B cell (primary cell): ENCODE results near the gene ZNF821. TPM values are rescaled to one million over a fixed set of nuclear protein-coding genes. Genes with fewer than 3 reads are reported as not detected.
A peak's percentile ranks its signal among the peaks of the same experiment; 100 is the strongest.
"Not testable (repeated sequence)": the region's sequence is repeated elsewhere in the genome, so short reads cannot be mapped to it uniquely, and the experiment has no call there.

Experiments used
- ATAC-seq: fragments of 200-7000 bp; cut with Tn5 transposase; one replicate; pipeline ENCODE4 v1.10.0; 2021; ENCODE audit warnings: low read depth, mild to moderate bottlenecking, moderate number of reproducible peaks, moderate library complexity
- CTCF ChIA-PET: fragments of 350-600 bp; sonication (Branson Sonifier 250); formaldehyde crosslinking; loops from one replicate; lab custom pipeline; 2021; ENCODE audit warnings: antibody characterized with exemption, inconsistent platforms; lab: Charles Lee
- POLR2A ChIA-PET: fragments of 350-600 bp; sonication (Branson Sonifier 250); formaldehyde crosslinking; loops from one replicate; lab custom pipeline; 2021; ENCODE audit warnings: antibody characterized with exemption; lab: Charles Lee
- DNase-seq: peaks from one replicate; pipeline ENCODE4 v3.0.0; 2013
- H2AFZ ChIP-seq: 2 replicates; pipeline ENCODE4 v1.6.1; 2012; ENCODE audit warnings: mild to moderate bottlenecking, low read depth, low read length; ENCODE audit not compliant: insufficient read depth, poor library complexity, severe bottlenecking
- H3K27ac ChIP-seq, 2 donors: 1 replicate in 1 of 2; 2 replicates in 1 of 2; pipeline ENCODE4 v1.5.1; 2012 to 2013; ENCODE audit warnings: low read length in 2 of 2, mild to moderate bottlenecking in 2 of 2, moderate library complexity in 1 of 2
- H3K27me3 ChIP-seq, 4 experiments: fragments of 200-600 bp in 1 of 4; sonication (generic) in 1 of 4; replicated peaks in 1 of 4; 1 replicate in 2 of 4; 2 replicates in 2 of 4; pipeline versions ENCODE4 v1.6.1 to v1.7.0; 2013 to 2016; ENCODE audit warnings: low read length in 3 of 4, mild to moderate bottlenecking in 2 of 4, mixed read lengths in 1 of 4, moderate library complexity in 1 of 4; ENCODE audit not compliant: insufficient read depth in 4 of 4, control insufficient read depth in 3 of 4; ENCODE audit errors: control extremely low read depth in 1 of 4
- H3K36me3 ChIP-seq, 2 experiments: replicated peaks in 1 of 2; 1 replicate in 1 of 2; 2 replicates in 1 of 2; pipeline versions ENCODE4 v1.6.1 to v1.7.1; 2013; ENCODE audit warnings: low read length in 1 of 2; ENCODE audit not compliant: insufficient read depth in 2 of 2, control insufficient read depth in 1 of 2; ENCODE audit errors: control extremely low read depth in 1 of 2, extremely low read depth in 1 of 2
- H3K4me1 ChIP-seq, 2 donors: fragments of 200-600 bp in 1 of 2; sonication (generic) in 1 of 2; 1 replicate in 1 of 2; 2 replicates in 1 of 2; pipeline versions ENCODE4 v1.5.1 to v1.6.1; 2013 to 2017; ENCODE audit warnings: low read length in 2 of 2; ENCODE audit not compliant: control insufficient read depth in 2 of 2, insufficient read depth in 2 of 2
- H3K4me2 ChIP-seq: replicated peaks from 2 replicates; pipeline ENCODE3; 2012; ENCODE audit warnings: mild to moderate bottlenecking, low read depth, low read length; ENCODE audit not compliant: poor library complexity, severe bottlenecking
- H3K4me3 ChIP-seq, 5 experiments: fragments of 200-600 bp in 1 of 5; sonication (generic) in 1 of 5; 1 replicate in 3 of 5; 2 replicates in 2 of 5; pipeline versions ENCODE4 v1.5.1 to v1.7.0; 2011 to 2016; ENCODE audit warnings: low read length in 4 of 5, mild to moderate bottlenecking in 4 of 5, low read depth in 2 of 5, control low read depth in 1 of 5, moderate library complexity in 1 of 5; ENCODE audit not compliant: insufficient read depth in 1 of 5; ENCODE audit errors: control extremely low read depth in 1 of 5, extremely low read depth in 1 of 5
- H3K79me2 ChIP-seq: fragments of 200-600 bp; sonication (generic); one replicate; pipeline ENCODE4 v1.6.0; 2016; ENCODE audit warnings: low read length; ENCODE audit not compliant: control insufficient read depth, insufficient read depth
- H3K9ac ChIP-seq: fragments of 200-600 bp; sonication (generic); 2 replicates; pipeline ENCODE4 v1.6.1; 2017; ENCODE audit warnings: mild to moderate bottlenecking, low read length, moderate library complexity
- H3K9me3 ChIP-seq, 3 donors: one replicate each; pipeline versions ENCODE4 v1.6.1 to v1.7.1; 2013; ENCODE audit warnings: low read length in 2 of 3; ENCODE audit not compliant: control insufficient read depth in 2 of 3, insufficient read depth in 1 of 3; ENCODE audit errors: control extremely low read depth in 1 of 3
- H4K20me1 ChIP-seq: 2 replicates; pipeline ENCODE4 v1.6.0; 2012; ENCODE audit warnings: mild to moderate bottlenecking, low read length; ENCODE audit not compliant: insufficient read depth, control insufficient read depth, poor library complexity, severe bottlenecking
- H3K27ac Mint-ChIP-seq: one replicate; pipeline ENCODE4 v1.8.0; 2021; ENCODE audit warnings: mixed read lengths
- H3K27me3 Mint-ChIP-seq: one replicate; pipeline ENCODE4 v1.8.0; 2021; ENCODE audit warnings: mixed read lengths
- H3K4me1 Mint-ChIP-seq: one replicate; pipeline ENCODE4 v1.8.0; 2021; ENCODE audit warnings: mixed read lengths
- H3K4me3 Mint-ChIP-seq: one replicate; pipeline ENCODE4 v1.8.0; 2021; ENCODE audit warnings: mixed read lengths
- H3K9me3 Mint-ChIP-seq: one replicate; pipeline ENCODE4 v1.8.0; 2022; ENCODE audit warnings: mixed read lengths; ENCODE audit not compliant: insufficient read depth
- CTCF ChIP-seq: fragments of 200-600 bp; IDR thresholded peaks from one replicate; pipeline ENCODE4 v1.8.0; 2022; ENCODE audit warnings: antibody characterized with exemption, mild to moderate bottlenecking
- EZH2 ChIP-seq: IDR thresholded peaks from 2 replicates; pipeline ENCODE4 v1.6.1; 2012; ENCODE audit warnings: borderline replicate concordance, low read depth, mild to moderate bottlenecking, moderate library complexity, low read length; ENCODE audit not compliant: insufficient read depth, poor library complexity, severe bottlenecking
- WGBS: methylation state at CpG from one replicate; pipeline ENCODE4 v1.1.5; 2013; ENCODE audit warnings: missing lambda C conversion rate; ENCODE audit not compliant: insufficient coverage; 5-methylcytosine and 5-hydroxymethylcytosine counted together
- intact Hi-C: fragments of 100-400 bp; cut with micrococcal nuclease; formaldehyde crosslinking; loops from one replicate; pipeline ENCODE4 v1.10.0; 2022
- polyA plus RNA-seq: library from polyadenylated mRNA; depleted of rRNA; stranded (reverse); fragments of >200 nt; gene quantifications from 2 replicates; pipeline ENCODE4 v1.2.3, GENCODE V29; 2012
- total RNA-seq, 2 donors: library from RNA; stranded (reverse); fragments of 120-200 nt in 1 of 2; gene quantifications; 1 replicate in 1 of 2; 2 replicates in 1 of 2; pipeline versions ENCODE4 v1.2.3 to v1.2.4, GENCODE V29; 2013 to 2022

The ZNF821 gene
- total and polyA plus RNA-seq, 2 donors (not counting 1 experiment from before 2014, with no cell fraction given) = 35.6 to 35.8 TPM

GRCh38 chr16:71826533-71827017 lies 57.4 kb downstream of the ZNF821 start:
- H3K4me3 Mint-ChIP-seq = no peak overlapping the region
- DNase-seq (no peak), ATAC-seq (no peak)
- ChIA-PET CTCF (interaction anchor here (0.7 to 1.3 kb wide), 2 partner anchors 9 to 12 kb away, joined by 3 to 6 read pairs; no protein-coding TSS in a partner anchor), POLR2A (no interaction called here)
- no peaks in the 10 kb centered on the region for H3K27me3 ChIP-seq
- H3K27ac ChIP-seq = no peak overlapping the region
- H3K9me3 Mint-ChIP-seq = no peaks in the 10 kb centered on the region
- TF ChIP-seq EZH2 (no peak), CTCF (no peak)
- no peaks in the 10 kb centered on the region for H3K79me2 ChIP-seq
- no peak overlapping the region for H2AFZ ChIP-seq
- no peaks in the 10 kb centered on the region for H3K36me3 ChIP-seq
- H3K4me1 ChIP-seq = no peaks in the 10 kb centered on the region
- no peaks in the 10 kb centered on the region for H3K9me3 ChIP-seq
- H4K20me1 ChIP-seq = no peaks in the 10 kb centered on the region
- 92% methylated on average over 5 of the region's 5 CpGs for WGBS
- H3K4me3 ChIP-seq = no peak overlapping the region
- no peaks in the 10 kb centered on the region for H3K4me1 Mint-ChIP-seq
- intact Hi-C loops = no loop called here
- H3K9ac ChIP-seq = no peak overlapping the region
- no peaks in the 10 kb centered on the region for H3K27me3 Mint-ChIP-seq
- H3K27ac Mint-ChIP-seq = no peak overlapping the region
- no peak overlapping the region for H3K4me2 ChIP-seq

- H3K36me3 ChIP-seq, H3K9me3 Mint-ChIP-seq, H3K27me3 Mint-ChIP-seq, H3K27ac ChIP-seq, H3K27me3 ChIP-seq, H3K4me3 ChIP-seq, H3K79me2 ChIP-seq, intact Hi-C loops, H3K9ac ChIP-seq, H4K20me1 ChIP-seq, ATAC-seq, DNase-seq, H3K9me3 ChIP-seq: not testable (repeated sequence)
- H3K4me3 Mint-ChIP-seq = peak overlapping the region; percentile 73
- Histone ChIP-seq H3K4me2 (peak overlapping the region; percentile 19), H2AFZ (peak overlapping the region; percentile 27), H3K4me1 (peaks cover 0 to 20% of the 10 kb centered on the region in 2 donors)
- ChIA-PET CTCF (interaction anchor here (1.7 kb wide), 1 partner anchor 66 kb away, joined by 5 read pairs; no protein-coding TSS in a partner anchor), POLR2A (interaction anchor here (0.6 to 1.9 kb wide), 4 partner anchors 8 to 249 kb away, joined by 3 to 12 read pairs (median 3); partner anchors contain the start of gene AP1G1)
- H3K27ac Mint-ChIP-seq = peak overlapping the region; percentile 92
- peaks cover 17% of the 10 kb centered on the region for H3K4me1 Mint-ChIP-seq
- 65% methylated on average over 7 of the region's 10 CpGs for WGBS
These were observed 66.9 kb downstream of the ZNF821 start for GRCh38 chr16:71817155-71817500.
